ENCODE measurements around the gene DPP6. TPM values are rescaled to one million over a fixed set of nuclear protein-coding genes. Genes with fewer than 3 reads are reported as not detected.

Gene DPP6
- total RNA-seq, 3 donors from 2014 or later (not counting 1 experiment from before 2014, with no cell fraction given): not detected

DNA sequence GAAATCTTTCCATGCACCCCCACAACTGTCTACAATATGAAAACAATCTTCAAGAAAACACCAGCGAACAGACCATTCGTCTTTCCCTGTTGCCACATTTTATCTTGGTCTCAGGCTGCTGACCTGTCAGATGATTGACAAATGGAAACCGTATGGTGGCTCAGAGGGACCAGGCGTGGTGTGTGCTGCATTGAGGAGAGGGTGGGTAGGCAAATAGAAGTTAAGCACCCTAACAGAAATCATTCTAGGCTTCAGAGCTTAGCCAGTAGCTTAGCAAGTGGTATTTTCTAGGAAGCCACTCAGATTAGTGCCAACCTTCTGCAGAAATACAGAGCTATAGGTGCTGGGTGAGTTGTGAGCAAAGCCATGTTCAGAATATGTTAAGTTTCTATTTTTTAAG lies 114.9 kb downstream of the DPP6 start:
- H3K36me3 ChIP-seq (ENCODE audit: control insufficient read depth, insufficient read depth, low read length): no peaks in the 10 kb centered on the region

GRCh38 chr7:154167807-154168206 lies 115.6 kb downstream of the DPP6 start:
- Histone ChIP-seq H3K27ac (ENCODE audit: low read length) (no peak overlapping the region), H3K27me3 (ENCODE audit: control insufficient read depth, insufficient read depth, low read length) (no peaks in the 10 kb centered on the region), H3K36me3 (ENCODE audit: control insufficient read depth, insufficient read depth, low read length) (no peaks in the 10 kb centered on the region), H3K4me3 (ENCODE audit: low read length) (no peak overlapping the region), H3K9me3 (ENCODE audit: control insufficient read depth, insufficient read depth, low read length) (no peaks in the 10 kb centered on the region), H3K4me1 (ENCODE audit: control insufficient read depth, insufficient read depth, low read length) (no peaks in the 10 kb centered on the region)
- Mint-ChIP-seq H3K9me3 (peaks cover 4 to 13% of the 10 kb centered on the region in 2 donors), H3K27me3 (ENCODE audit: low read depth in 2 of 2) (no peaks in the 10 kb centered on the region), H3K27ac (no peak overlapping the region), H3K4me3 (no peak overlapping the region), H3K36me3 (no peaks in the 10 kb centered on the region), H3K4me1 (no peaks in the 10 kb centered on the region)
- TF ChIP-seq, protein P1, sequence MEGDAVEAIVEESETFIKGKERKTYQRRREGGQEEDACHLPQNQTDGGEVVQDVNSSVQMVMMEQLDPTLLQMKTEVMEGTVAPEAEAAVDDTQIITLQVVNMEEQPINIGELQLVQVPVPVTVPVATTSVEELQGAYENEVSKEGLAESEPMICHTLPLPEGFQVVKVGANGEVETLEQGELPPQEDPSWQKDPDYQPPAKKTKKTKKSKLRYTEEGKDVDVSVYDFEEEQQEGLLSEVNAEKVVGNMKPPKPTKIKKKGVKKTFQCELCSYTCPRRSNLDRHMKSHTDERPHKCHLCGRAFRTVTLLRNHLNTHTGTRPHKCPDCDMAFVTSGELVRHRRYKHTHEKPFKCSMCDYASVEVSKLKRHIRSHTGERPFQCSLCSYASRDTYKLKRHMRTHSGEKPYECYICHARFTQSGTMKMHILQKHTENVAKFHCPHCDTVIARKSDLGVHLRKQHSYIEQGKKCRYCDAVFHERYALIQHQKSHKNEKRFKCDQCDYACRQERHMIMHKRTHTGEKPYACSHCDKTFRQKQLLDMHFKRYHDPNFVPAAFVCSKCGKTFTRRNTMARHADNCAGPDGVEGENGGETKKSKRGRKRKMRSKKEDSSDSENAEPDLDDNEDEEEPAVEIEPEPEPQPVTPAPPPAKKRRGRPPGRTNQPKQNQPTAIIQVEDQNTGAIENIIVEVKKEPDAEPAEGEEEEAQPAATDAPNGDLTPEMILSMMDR (IDR thresholded peaks at IDR 0.05): no peak
- ATAC-seq (no peak), DNase-seq (no peak)
- intact Hi-C loops (cut with micrococcal nuclease): no loop called here
- WGBS (ENCODE audit: insufficient coverage): 72% methylated on average over 4 of the region's 4 CpGs

More for the DNA sequence above, 114.9 kb downstream of the DPP6 start:
- TF ChIP-seq, protein P1 (IDR thresholded peaks at IDR 0.05): no peak
- Mint-ChIP-seq H3K36me3 (no peaks in the 10 kb centered on the region), H3K27me3 (ENCODE audit: low read depth in 2 of 2) (no peaks in the 10 kb centered on the region), H3K4me3 (no peak overlapping the region), H3K4me1 (no peaks in the 10 kb centered on the region), H3K9me3 (peaks cover 4 to 13% of the 10 kb centered on the region in 2 donors), H3K27ac (no peak overlapping the region)
- Histone ChIP-seq H3K4me3 (ENCODE audit: low read length) (no peak overlapping the region), H3K4me1 (ENCODE audit: control insufficient read depth, insufficient read depth, low read length) (no peaks in the 10 kb centered on the region), H3K27ac (ENCODE audit: low read length) (no peak overlapping the region), H3K9me3 (ENCODE audit: control insufficient read depth, insufficient read depth, low read length) (no peaks in the 10 kb centered on the region), H3K27me3 (ENCODE audit: control insufficient read depth, insufficient read depth, low read length) (no peaks in the 10 kb centered on the region)
- intact Hi-C loops (cut with micrococcal nuclease): no loop called here
- 24% methylated on average over 2 of the region's 4 CpGs for WGBS (ENCODE audit: insufficient coverage)
- ATAC-seq: no peak
- no peak for DNase-seq

- H3K36me3 Mint-ChIP-seq: no peaks in the 10 kb centered on the region
Measured at GRCh38 chr7:154171422-154171821, 119.2 kb downstream of the DPP6 start.

GRCh38 chr7:154172236-154172635 lies 120.0 kb downstream of the DPP6 start:
- WGBS (ENCODE audit: insufficient coverage): 71% methylated on average over 1 of the region's 3 CpGs

More at GRCh38 chr7:154171422-154171821, 119.2 kb downstream of the DPP6 start:
- no peak overlapping the region for H3K4me3 Mint-ChIP-seq
- intact Hi-C loops (cut with micrococcal nuclease): no loop called here
- no peak for DNase-seq
- no peak overlapping the region for H3K27ac Mint-ChIP-seq
- H3K9me3 Mint-ChIP-seq: peaks cover 4 to 10% of the 10 kb centered on the region in 2 donors
- Histone ChIP-seq H3K36me3 (ENCODE audit: control insufficient read depth, insufficient read depth, low read length) (no peaks in the 10 kb centered on the region), H3K27me3 (ENCODE audit: control insufficient read depth, insufficient read depth, low read length) (no peaks in the 10 kb centered on the region), H3K27ac (ENCODE audit: low read length) (no peak overlapping the region), H3K9me3 (ENCODE audit: control insufficient read depth, insufficient read depth, low read length) (no peaks in the 10 kb centered on the region), H3K4me3 (ENCODE audit: low read length) (no peak overlapping the region), H3K4me1 (ENCODE audit: control insufficient read depth, insufficient read depth, low read length) (no peaks in the 10 kb centered on the region)
- ATAC-seq: no peak
- no peaks in the 10 kb centered on the region for H3K27me3 Mint-ChIP-seq (ENCODE audit: low read depth in 2 of 2)
- H3K4me1 Mint-ChIP-seq: no peaks in the 10 kb centered on the region
- WGBS (ENCODE audit: insufficient coverage): 0% methylated on average over 1 of the region's 1 CpG
- TF ChIP-seq, protein P1 (IDR thresholded peaks at IDR 0.05): no peak

More at GRCh38 chr7:154172236-154172635, 120.0 kb downstream of the DPP6 start:
- Mint-ChIP-seq H3K36me3 (no peaks in the 10 kb centered on the region), H3K27ac (no peak overlapping the region), H3K4me1 (no peaks in the 10 kb centered on the region), H3K27me3 (ENCODE audit: low read depth in 2 of 2) (no peaks in the 10 kb centered on the region), H3K9me3 (peaks cover 4 to 10% of the 10 kb centered on the region in 2 donors), H3K4me3 (no peak overlapping the region)
- Histone ChIP-seq H3K27me3 (ENCODE audit: control insufficient read depth, insufficient read depth, low read length) (no peaks in the 10 kb centered on the region), H3K27ac (ENCODE audit: low read length) (no peak overlapping the region), H3K4me1 (ENCODE audit: control insufficient read depth, insufficient read depth, low read length) (no peaks in the 10 kb centered on the region), H3K9me3 (ENCODE audit: control insufficient read depth, insufficient read depth, low read length) (no peaks in the 10 kb centered on the region), H3K36me3 (ENCODE audit: control insufficient read depth, insufficient read depth, low read length) (no peaks in the 10 kb centered on the region), H3K4me3 (ENCODE audit: low read length) (no peak overlapping the region)
- intact Hi-C loops (cut with micrococcal nuclease): no loop called here
- no peak for ATAC-seq
- TF ChIP-seq, protein P1 (IDR thresholded peaks at IDR 0.05): no peak
- DNase-seq: no peak

All from natural killer cell (primary cell).